Amygdala (tissue), 56 donors: ENCODE measurements around the gene RGL1.

Experiments
- DNase-seq, 56 donors: peaks; one replicate each; lab custom pipeline; 2025; lab: John Stamatoyannopoulos, UW

RGL1 gene

DNA sequence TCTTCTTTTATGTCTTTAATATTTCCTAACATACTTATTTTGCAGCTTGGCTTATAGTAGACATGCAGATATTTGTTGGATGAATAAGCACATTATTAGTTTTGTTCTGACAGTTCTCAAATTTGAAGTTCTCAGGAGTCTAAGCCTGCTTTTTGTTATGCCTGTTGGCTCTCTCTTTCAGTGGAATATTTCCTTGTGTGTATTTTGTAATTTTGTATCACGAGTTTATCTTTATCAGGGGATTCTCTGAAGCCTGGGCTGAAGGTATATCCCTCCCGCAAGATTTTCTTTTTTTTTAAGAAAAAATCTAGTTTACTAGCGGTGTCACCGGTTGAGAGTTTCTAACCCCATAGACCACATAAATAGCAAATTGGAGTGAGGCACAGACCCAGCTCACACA is 105.9 kb downstream of the RGL1 start:
- DNase-seq = no peak

DNA sequence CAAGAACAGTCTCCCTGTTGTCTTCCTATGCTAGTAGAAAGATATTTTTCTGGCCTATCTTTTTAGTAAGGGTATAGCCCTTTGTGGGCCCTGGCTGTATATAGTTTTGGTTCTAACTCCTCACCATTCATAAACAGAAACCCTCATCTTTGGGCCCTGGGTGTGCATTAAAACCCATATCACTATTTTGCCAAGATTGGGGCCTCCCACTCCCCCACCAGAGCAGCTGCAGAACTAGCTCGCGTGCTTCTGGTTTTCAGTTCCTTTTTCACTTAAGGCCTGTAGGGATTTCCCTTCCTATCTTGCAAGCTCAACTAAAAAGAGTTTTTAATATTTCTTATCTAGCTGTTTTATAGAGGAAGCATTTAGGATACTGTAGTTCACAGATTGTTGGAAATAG is 106.4 kb downstream of the RGL1 start:
- DNase-seq = no peak

GRCh38 chr1:183912265-183912886 is 107.5 kb downstream of the RGL1 start:
- no peak for DNase-seq

DNA sequence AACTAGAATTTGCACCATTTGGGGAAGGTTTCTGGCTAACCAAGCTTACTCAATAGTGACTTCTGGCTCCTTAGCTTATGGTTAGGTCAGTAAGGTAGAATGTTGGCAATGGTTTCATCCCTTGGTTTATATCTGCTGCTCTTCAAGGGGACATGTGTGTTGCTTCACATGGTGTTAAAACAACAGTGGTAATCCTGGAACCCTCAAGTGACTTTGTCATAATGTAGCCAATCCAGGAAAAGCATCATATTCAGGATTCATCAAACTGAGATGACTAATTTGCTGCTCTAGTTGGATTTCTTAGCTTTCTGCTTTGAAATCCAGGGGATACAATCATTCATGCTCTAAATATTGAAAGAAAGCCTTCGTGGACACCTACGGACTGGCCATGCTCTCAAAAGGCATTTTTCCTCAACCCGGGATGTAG is 108.7 kb downstream of the RGL1 start:
- DNase-seq = peak in 1 of 56 donors; percentile 38

- no peak for DNase-seq
These were observed 109.4 kb downstream of the RGL1 start for GRCh38 chr1:183914276-183914675.

DNA sequence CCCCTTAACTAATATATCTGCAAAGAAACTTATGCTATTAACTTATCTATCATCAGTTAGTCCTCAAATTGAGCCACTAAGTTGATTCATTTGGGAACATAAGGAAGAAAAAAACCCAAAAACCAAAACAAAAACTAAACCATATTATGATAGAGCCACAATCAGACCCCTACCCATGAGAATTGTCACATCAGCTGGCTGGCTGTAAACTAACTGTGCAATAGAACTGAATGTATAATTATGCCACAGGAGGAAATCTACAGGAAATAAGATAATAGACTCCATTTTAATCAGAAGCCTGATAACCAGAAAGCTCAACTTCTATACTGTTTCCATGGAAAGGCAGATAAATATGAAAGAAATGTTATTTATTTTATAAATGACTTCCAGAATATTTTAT is 110.0 kb downstream of the RGL1 start:
- no peak for DNase-seq

GRCh38 chr1:183915625-183916510 is 110.9 kb downstream of the RGL1 start:
- DNase-seq = peak in 48 of 56 donors; percentile 10 to 86 (median 66)

- DNase-seq = no peak
These were observed 111.7 kb downstream of the RGL1 start for GRCh38 chr1:183916574-183916973.

GRCh38 chr1:183918589-183918988 is 113.7 kb downstream of the RGL1 start:
- DNase-seq = no peak

- DNase-seq = peak in 44 of 56 donors; percentile 16 to 88 (median 56)
These were observed 115.7 kb downstream of the RGL1 start for GRCh38 chr1:183920651-183921050.

- DNase-seq = no peak
These were observed 117.3 kb downstream of the RGL1 start for GRCh38 chr1:183922197-183922596.

DNA sequence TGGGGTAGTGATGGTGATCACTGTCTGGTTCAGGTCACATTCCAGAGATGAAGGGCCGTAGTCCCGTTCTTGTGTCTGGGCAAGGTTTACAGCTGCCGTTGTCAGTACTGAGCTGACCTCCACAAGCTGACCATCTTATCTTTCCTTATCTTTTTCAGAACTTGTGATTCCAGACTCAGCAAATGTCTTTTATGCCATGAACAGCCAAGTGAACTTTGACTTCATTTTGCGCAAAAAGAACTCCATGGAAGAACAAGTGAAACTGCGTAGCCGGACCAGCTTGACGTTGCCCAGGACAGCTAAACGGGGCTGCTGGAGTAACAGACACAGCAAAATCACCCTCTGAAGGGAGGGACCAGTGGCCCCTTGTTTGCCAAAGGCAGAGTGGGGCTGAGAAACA is 121.0 kb downstream of the RGL1 start:
- DNase-seq = no peak

GRCh38 chr1:183926983-183927382 is 122.1 kb downstream of the RGL1 start:
- DNase-seq = no peak

DNA sequence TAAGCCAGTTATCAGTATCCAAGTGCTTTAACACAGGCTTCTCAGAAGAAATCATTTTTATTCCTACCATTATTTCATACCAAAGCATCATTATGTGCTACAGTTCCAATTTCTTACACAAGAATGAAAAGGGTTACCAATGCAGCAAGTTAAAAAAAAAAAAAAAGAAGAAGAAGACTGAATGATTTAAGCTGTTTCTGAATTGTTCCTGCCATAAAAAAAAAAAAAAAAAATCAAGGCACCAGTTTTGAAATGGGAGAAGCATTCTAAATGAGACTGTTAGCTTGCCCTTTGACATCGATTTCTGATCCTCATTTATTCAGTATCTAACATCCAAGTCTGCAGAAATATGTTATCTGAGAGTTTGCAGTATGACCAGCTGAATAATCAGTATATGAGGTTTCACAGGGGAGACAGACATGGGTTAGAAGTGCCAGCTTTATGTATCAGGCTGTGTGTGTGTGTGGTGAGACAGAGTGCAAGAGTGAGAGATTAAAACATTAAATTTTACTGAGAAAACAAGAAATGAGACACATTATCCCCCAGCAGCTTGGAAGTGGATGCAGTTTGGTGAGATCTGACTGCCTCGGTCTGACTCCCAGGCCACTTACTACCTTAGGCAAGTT is 126.8 kb downstream of the RGL1 start:
- DNase-seq = no peak

DNA sequence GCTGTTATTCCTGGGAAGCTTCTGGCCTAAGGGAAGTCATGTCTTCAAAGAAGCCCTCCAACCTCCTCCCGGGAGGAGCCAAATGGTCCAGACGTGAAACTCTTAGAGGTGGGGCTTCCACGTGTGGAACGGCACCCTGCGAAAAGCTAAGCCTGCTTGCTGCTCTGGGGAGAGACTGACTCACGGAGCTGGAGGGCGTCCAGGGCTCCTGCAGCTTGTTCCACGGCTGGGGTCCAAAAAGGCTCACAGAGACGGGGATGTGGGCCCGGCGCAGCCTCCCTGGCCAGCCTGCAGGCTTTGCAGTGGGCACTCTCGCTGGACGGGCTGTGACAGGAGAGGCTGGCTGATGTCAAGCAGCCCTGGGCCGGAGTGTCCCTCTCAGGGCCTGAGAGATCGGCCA is 127.5 kb downstream of the RGL1 start:
- peak in 52 of 56 donors; percentile 41 to 88 (median 66) for DNase-seq

DNA sequence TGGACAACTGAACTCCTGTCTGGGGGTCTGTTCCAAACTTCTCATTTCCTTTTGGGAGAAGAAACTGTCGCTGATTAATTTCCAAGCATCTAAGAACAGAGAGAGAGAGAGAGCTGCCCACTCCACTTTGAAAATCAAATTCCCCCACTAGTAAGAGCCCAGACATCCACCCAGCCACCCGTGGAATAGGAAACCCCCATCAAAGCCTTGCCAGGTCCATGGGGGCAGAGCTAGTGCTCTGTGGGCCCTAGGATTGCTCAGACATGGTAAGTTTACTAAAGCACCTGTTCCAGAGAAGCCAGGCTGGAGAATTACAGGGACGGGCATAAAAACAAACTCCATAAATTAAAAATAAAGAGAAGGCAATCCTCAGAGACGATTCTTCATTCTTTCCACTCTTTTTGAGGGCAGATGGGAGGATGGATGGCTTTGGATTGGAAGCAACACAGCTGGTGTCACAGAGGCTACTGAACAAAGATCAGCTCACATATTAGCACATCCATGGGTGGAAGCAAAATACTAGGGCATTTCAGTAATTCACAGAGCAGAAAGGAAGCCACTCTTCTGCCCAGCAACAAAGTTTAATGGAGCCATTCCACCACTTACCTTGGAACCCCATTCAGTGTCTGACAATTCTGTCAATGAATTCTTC is 128.7 kb downstream of the RGL1 start:
- peak in 5 of 56 donors; percentile 16 to 44 (median 29) for DNase-seq

DNA sequence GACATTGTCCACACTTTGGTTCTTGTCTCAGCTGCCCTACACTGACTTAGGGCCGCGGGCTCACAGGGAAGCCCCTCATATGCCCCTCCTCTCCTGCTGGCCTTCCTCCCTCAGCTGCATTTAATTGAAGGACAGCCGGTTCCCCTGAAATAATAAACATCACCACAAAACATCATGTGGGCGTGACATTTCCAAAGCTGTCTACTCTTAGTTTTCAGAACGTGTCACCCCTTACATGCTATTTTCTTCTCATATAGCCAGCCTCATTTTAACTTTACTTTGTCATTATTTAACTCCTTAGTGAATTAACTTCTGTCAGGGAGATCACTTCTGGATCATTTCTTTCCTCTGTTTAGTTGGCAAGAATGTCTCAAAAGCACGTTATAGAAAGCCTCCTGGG is 129.4 kb downstream of the RGL1 start:
- DNase-seq = no peak

GRCh38 chr1:183936009-183936408 is 131.1 kb downstream of the RGL1 start:
- no peak for DNase-seq

- DNase-seq = no peak
These were observed 131.9 kb downstream of the RGL1 start for GRCh38 chr1:183936791-183937190.

DNA sequence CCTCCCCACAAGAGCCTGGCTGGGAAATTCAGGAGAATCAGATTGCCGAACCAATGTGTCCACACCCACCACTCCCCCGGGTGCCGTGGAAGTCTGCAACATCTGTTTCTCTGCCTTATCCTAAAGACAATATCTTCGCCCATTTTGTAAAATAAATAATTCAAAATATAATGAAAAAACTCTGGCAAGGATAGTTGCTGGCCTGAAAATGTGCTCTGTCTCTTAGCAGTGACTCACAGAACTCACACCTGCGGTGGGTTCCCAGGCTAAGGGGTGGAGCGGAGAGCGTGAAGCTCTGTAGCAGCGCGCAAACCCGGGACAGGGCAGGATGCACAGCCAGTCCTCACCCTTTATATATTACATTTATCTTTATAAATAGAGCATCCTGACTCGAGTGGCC is 132.7 kb downstream of the RGL1 start:
- no peak for DNase-seq

DNA sequence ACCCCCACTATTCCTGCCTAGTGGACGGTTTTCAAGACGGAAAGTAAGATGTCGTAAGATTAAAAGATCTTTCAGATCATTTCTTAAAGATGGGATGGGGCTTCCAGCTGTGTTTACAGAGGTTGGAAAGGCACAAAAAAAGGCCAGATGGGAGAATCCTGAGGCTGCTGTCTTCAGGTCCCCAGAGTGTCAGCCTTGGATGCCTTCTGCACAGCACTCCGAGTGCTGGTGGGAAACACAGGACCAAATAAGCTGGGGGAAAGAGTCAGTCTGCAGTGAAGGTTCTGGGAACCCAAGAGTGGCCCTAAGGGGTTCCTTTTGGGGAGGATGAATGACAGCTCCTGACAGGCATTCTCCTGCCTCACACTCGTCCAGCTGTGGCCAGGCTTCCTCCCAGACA is 136.1 kb downstream of the RGL1 start:
- no peak for DNase-seq
